Measurements from ENCODE around the gene APBB2. TPM values are rescaled to one million over a fixed set of nuclear protein-coding genes. Genes with fewer than 3 reads are reported as not detected.

APBB2 gene
- total and polyA plus RNA-seq, 10 of the 15 experiments (the other 5 are each of a cell fraction or from before 2014, with no cell fraction given), result 2.7 to 24.6 (median 19.0) TPM

GRCh38 chr4:41000356-41000755, 214.0 kb downstream of the APBB2 start (continued):
- TF ChIP-seq BCL3 (IDR thresholded peaks at IDR 0.05; ENCODE audit: borderline replicate concordance, insufficient read depth, low read depth, low read length, poor library complexity, severe bottlenecking), result no peak
- no peak for TF ChIP-seq ZZZ3 (IDR thresholded peaks at IDR 0.05; ENCODE audit: control insufficient read depth, insufficient read length, low read depth)
- no peak for TF ChIP-seq CBX5 (IDR thresholded peaks at IDR 0.05; ENCODE audit: low read depth)

- no peak for ATAC-seq
These were observed 215.5 kb downstream of the APBB2 start for GRCh38 chr4:40998675-40999358.

More at GRCh38 chr4:40998675-40999358, 215.5 kb downstream of the APBB2 start:
- POLR2A ChIA-PET, result interaction anchor here (0.6 to 0.9 kb wide), 2 partner anchors 13 to 91 kb away, joined by 3 to 4 read pairs; no protein-coding TSS in a partner anchor
- intact Hi-C loops (cut with micrococcal nuclease; ENCODE audit: unreplicated experiment), result no loop called here
- no TSS peak for BruUV-seq (replicated peaks)
- RAD21 ChIA-PET (ENCODE audit: unreplicated experiment), result interaction anchor here (1.6 kb wide), 1 partner anchor 20 kb away, joined by 3 read pairs; no protein-coding TSS in a partner anchor
- H3K79me2 ChIP-seq (ENCODE audit: control insufficient read depth, insufficient read depth, low read length), result no peaks in the 10 kb centered on the region; the same call in 1 of the 2 replicates
- no peaks in the 10 kb centered on the region; the same call in 2 of the 3 replicates for H3K9me3 ChIP-seq (replicated peaks; ENCODE audit: control insufficient read depth, insufficient read depth, low read length)
- WGBS (ENCODE audit: insufficient coverage, insufficient replicate concordance, low lambda C conversion rate, missing lambda C conversion rate), result 84% methylated on average over 10 of the region's 10 CpGs
- no peak overlapping the region for H3K4me2 ChIP-seq (ENCODE audit: control insufficient read depth, insufficient read depth)
- no peak overlapping the region for H2AFZ ChIP-seq (ENCODE audit: control insufficient read depth, low read depth, low read length)
- no peak for DNase-seq (ENCODE audit: low read depth, low spot score)
- SMC1A ChIA-PET (ENCODE audit: uncharacterized antibody, unreplicated experiment), result interaction anchor here (1.4 to 2.6 kb wide), 3 partner anchors 9 to 214 kb away, joined by 3 to 11 read pairs (median 6); no protein-coding TSS in a partner anchor
- TF ChIP-seq GATAD2B (conservative IDR thresholded peaks at IDR 0.05; ENCODE audit: low read depth), result no peak
- H3K4me1 ChIP-seq (ENCODE audit: control insufficient read depth, insufficient read depth, low read length), result peaks cover 4% of the 10 kb centered on the region
- in situ Hi-C loops (cut with MboI), result no loop called here
- no peaks in the 10 kb centered on the region for H4K20me1 ChIP-seq (ENCODE audit: control insufficient read depth, insufficient read depth)
- H3K36me3 ChIP-seq (ENCODE audit: control insufficient read depth in 2 of 2, insufficient read depth in 2 of 2, low read length in 1 of 2), result no peaks in the 10 kb centered on the region
- FAIRE-seq, result no peak
- CTCF ChIA-PET, result interaction anchor here (0.8 to 1.9 kb wide), 4 partner anchors 9 to 216 kb away, joined by 3 to 6 read pairs (median 4); partner anchors contain the start of gene APBB2
- no peak overlapping the region for H3K27ac ChIP-seq (ENCODE audit: control insufficient read depth, insufficient read depth)
- H3K4me3 ChIP-seq, result no peak overlapping the region
- H3K9ac ChIP-seq (ENCODE audit: control insufficient read depth, insufficient read depth, low read length), result no peak overlapping the region
- no peaks in the 10 kb centered on the region for H3K27me3 ChIP-seq (replicated peaks in 1 of 2; ENCODE audit: control insufficient read depth in 2 of 2, insufficient read depth in 2 of 2, low read length in 1 of 2)
